Dedifferentiated amniotic fluid mesenchymal stem cell (primary cell): ENCODE data around the gene SNX32.

Experiments
- DNase-seq: peaks from one replicate; pipeline ENCODE4 v3.0.0-alpha.2; 2016; ENCODE audit errors: extremely low spot score

SNX32 gene

DNA sequence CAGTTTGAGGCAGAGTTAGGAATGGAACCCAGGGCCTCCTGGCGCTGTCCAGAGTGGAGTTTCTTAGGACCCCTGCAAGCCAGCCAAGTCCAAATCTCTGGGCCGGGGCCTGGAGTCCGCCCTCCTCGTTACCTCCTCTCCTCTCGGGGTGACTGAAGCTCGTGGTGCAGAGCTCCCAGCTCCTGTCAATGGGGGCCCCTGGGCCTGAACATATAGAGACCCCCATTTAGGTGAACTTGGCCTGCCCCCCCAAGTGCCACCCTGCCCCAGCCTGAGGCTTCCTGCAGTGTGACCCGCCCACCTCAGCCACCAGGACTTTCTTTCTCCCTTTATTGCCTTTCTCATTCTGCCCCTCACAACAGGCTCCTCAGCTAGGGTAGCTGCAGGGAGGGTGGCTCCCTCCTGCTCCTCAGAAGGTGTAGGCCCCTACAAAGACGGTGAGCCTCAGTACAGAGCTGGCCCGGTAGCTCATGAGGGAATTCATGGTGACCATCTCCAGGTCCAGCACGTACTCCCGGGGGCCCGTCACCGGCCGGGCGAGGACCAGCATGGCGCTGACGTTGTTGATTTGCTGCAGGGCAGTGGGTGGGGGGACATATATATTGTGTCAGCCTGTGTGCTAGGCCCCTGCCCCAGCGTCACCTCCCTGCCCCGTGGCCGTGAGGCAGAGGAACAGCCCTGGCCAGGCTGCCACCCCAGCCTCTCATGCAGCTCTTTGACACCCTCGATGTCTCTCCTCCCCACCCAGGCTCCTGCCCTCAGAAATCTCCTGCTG, 32.9 kb downstream of the SNX32 start:
- DNase-seq: no peak

DNA sequence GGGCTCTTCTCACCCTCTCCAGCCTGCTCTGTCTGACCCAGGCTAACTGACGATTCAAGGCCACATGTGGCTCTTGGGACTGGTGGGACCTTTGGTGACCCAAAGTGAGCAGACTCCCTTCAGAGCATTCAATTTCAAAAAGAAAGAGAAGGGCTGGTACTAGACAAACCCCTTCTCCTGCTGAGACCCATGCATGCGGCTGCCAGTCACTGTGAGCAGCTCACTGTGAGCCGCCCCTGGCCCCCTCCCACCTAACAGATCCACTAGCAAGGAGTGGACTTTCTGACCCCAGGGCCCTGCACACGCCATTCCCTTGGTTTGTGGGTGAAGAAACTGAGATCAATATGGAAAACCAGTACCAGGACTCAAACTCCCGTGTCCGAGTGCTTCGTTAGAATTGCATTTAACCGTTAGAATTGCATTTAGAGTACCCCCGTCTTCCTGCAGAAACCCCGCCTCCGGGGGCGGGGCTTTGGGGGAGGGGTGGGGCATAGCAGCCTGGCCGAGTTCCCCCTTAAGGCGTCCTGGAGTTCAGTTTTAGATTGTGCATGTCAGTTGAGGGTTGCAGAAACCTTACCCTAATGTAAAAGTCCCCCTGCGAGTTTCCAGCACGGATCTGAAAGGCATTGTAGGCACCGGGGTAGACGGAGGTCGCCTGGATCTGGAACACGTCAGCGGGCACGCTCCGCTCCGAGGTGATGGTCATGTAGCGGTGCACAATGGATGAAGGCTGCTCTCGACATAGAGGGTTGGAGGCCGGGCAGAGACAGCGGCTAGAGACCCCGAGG, 33.7 kb downstream of the SNX32 start:
- DNase-seq: no peak

DNA sequence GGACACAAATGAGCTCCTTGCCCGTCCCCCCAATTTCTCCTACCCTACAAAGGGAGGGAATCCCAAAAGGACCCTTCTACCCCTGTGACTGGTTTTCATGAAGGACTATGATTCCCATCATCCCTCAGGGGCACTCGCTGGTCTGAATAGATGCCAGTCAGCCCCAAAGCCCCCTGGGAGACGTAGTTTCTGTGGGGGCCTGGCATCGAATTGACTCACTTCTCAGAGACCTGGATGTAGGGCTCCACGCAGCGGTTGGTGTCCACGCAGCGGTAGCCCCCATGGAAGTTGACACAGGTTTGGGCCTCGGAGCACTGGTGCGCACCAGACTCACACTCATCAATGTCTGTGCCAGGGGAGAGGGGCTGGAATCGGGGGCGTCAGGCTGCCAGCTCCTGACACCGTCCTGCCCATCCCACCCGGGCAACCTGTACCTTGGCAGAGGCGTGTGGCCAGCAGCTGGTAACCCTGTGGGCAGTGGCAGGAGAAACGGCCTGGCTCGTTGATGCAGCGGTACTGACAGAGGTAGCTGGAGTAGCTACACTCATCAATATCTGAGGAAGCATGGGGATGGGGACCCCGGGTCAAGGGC, 34.4 kb downstream of the SNX32 start:
- DNase-seq: no peak

DNA sequence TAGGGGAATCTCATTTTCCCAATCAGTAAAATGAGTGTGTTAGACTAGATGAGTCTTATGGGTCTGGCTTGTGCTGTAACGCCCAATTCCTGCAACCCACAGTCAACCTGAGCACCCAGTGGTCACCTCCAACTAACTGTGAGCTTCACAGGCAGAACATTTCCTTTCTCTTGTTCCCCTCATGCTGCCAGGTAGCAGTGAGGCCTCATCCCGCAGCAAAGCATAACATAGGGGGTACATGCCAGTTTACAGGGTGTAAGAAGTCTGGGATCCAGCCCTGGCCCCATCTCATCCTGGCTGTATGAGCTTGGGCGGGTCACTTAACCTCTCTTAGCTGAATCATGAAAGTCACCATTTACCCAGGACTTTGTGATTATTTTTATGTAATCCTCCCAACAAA, 35.1 kb downstream of the SNX32 start:
- DNase-seq: no peak

DNA sequence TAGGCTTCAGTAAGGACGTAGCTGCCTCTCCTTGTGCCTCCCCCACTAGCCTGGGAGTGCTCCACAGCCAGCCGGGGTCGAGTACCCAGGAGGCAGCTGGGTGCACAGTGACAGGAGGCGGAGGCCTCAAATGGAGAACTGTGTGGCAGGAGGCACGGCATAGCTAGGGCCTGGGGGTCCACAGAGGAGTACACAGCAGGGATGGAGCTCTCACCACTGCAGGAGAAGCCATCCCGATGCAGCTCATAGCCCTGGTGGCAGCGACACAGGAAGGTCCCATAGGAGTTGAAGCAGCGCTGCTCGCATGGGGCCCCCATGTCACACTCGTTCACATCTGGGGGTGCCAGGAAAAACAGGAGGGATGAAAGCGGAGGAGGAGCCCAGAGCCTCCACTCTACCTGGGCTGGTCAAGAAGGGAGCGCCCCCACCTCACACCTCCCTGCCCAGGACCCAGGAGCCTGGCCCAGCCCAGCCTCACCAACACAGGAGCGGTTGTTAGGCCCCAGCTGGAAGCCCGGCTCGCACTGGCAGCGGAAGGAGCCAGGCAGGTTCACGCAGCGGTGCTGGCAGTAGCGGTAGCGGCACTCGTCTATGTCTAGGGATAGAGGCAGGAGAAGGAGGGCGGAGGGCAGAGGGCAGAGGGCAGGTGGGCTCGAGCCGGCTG, 36.0 kb downstream of the SNX32 start:
- DNase-seq: no peak

DNA sequence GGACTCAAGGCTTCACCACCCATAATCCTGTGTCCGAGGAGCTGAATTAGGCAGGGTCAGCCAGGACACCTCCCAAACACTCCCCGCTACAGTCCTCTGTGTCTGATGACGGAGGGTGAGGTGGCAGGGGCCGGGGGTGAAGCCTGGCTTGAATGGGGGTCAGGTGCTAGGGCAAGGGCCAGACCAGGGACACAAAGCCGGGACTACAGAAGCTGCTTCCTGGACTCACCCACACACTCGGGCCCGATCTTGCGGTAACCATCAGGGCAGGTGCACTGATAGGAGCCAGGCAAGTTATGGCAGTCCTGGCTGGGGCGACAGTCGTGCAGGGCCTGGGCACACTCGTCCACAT, 36.5 kb downstream of the SNX32 start:
- no peak for DNase-seq

DNA sequence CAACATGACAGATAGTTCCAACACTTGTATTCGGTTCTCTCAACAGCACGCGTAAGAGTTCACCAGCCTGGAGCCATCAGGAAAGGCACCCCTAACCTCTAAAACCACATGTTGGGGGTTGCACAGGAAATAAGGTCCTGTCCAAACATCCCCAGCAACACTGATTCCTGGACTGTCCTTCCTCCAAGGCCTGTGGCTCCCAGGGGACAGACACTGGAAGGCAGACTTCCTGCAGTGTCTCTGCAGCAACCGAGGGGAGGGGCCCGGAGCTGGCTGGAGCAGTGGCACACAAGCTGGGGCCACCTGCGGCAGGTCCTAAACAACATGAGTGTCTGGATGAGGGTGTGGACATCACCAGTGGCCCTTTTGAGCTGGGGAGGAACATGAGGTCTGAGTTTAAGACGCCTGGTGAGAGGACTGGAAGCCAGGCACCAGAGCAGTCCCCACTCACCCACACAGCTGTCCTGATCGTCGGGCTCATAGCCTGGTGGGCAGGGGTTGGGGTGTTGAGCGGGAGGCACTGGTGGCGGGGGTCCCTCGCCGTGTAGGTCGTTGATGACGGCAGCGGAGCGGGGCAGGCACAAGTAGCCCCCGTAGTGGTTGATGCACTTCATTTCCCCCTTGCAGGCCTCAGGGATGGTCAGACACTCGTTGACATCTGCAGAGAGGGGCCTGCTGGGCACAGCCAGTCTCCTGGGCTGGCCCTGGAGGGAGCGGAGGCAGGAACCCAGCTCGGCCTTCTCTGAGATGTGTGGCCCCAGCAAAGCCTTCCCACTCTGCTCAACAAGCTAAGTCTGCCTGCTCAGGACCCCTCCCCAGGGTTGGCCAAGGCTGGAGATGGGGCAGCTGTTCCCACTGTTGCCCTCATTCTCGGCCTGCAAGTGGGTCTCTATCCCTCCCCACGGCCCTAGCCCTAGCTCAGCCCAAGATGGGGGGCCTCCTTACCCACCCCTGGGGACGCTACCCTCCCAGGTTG, 37.2 kb downstream of the SNX32 start:
- DNase-seq: no peak

DNA sequence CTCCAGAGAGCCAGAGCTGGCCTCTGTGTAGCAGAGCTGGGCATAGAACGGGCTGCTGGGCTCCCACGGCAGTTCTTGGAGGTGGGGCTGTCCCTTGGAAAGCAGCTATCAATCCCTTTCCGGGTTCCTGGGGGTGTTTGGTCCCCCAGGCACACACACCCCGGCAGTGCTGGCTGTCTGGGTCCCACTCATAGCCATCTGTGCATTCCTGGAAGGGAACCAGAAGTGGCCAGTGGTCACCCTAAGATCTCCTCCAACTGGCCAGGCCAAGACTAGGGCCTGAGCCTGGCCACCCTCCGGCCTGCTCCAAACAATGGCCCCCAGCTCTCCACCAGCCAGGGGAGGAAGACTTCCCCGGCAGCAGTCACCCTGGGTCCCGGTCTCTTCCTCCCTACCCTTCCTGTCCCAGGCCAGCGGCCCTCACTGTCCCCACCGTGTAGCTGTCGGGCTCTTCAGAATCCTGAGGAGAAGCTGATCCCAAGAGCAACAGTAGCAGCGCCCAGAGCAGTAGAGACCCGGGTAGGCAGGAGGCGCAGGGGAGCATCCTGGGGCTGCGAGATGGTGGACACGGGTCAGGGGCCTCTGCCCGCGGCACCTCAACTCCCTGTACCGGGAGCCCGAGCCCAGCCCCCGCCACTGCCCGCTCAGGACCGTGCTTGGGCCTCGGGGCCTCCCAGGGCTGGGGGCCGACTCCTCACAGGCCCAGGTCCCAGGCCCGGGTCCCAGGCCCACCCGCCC, 38.2 kb downstream of the SNX32 start:
- no peak for DNase-seq

DNA sequence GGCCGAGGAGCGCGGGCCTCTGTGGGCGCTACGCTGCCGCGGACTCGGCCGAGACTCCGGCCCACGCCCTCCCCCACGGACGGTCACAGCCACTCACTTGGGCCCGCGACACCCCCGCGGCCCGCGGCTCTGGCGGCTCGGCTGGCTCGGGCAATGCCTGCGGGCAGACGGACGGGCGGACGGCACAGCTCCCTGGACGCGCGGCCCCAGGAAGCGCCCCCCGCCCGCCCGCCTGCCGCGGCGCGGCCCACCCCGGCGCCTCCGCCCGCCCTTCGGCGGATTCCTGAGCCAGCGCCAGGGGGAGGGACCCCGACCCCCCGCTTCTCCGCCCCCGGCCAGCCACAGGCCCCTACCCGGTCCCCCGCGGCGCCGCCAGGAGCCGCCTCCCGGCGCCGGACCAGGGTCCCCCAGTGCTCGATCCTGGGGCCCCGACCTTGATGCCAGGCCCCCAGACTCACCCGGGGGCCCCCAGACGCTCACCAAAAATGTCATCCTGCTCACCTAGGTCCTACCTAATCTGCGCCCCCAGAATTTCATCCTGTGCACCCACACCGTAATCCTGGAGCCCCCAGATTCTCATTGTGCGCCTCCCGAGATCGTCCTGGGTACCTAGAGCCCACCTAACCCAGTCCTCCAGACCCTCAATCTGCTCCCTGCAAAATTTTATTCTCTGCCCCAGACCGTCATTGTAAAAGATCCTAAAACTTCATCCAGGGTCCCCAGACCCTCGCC, 39.0 kb downstream of the SNX32 start, which contains the start of gene EFEMP2:
Gene EFEMP2 (minus strand): TSS at position 215 of the 732 bp plus-strand sequence. CDS start 446 bp downstream, outside the sequence.
- DNase-seq: no peak

DNA sequence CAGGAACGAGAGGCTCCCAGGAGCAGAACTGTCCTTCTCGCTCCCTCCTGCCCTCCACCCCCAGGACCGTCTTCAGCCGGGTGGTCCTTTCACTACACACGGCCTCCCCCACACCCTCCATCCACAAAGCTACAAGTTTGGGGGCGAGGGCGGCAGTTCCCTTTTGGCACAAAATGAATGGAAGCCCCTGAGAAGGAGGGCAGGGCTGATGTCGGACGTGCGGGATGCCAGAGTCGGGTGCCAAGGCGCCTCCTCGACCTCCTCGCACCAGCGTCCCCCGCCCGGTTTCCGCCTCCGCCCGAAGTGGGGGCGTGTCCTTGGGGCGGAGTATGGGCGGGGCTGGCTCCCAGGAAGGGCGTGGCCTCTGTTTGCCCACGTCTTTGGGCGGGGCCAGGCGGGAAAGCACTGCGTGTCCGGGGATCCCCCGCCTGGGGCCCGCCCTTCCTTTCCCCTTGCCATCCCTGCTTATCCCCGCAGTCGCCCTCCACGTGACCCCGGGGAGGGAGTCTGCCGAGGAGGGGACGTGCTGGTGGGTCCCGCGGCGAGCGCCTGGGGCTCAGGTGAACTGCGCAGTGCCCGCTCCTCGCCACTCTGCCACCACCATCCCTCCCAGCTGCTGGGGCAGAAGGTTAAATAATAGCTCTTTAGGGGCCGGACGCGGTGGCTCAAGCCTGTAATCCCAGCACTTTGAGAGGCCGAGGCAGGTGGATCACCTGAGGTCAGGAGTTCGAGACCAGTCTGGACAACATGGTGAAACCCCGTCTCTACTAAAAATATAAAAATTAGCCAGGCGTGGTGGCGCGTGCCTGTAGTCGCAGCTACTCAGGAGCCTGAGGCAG, 39.8 kb downstream of the SNX32 start:
- DNase-seq: peak; percentile 92

DNA sequence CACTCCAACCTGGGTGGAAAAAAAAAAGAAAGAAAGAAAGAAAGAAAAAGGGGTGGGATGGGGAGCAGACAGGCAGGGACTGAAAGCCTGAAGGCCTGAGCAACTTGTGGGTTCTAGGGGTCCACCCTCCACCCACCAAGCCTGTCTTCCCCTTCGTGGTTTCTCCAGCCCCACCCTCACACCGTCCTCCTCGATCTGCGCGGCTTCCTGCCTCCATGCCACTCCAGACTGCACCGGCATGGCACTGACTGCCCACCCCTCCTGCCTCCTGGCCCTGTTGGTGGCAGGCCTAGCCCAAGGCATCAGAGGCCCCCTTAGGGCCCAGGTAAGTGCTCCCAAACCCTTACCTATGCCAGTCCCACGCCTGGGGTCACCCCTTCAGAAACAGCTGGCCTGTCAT, 45.9 kb downstream of the SNX32 start, which contains the start of gene CTSW:
Gene CTSW (plus strand): TSS at position 221 of the 400 bp plus-strand sequence. CDS start 18 bp downstream, at position 239.
- DNase-seq: no peak

DNA sequence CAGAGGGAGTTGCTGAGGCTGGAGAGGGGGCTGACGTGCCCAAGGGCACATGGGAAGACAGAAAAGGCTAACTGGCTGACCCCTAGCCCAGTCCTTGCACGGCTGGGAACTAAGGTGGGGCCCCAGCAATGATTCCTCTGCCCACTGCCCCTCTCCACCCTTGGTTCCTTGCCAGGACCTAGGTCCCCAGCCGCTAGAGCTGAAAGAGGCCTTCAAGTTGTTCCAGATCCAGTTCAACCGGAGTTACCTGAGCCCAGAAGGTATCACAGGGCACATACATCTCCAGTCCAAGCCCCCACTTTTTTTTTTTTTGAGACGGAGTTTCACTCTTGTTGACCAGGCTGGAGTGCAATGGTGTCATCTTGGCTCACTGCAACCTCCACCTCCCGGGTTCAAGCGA, 46.3 kb downstream of the SNX32 start:
- DNase-seq: no peak

DNA sequence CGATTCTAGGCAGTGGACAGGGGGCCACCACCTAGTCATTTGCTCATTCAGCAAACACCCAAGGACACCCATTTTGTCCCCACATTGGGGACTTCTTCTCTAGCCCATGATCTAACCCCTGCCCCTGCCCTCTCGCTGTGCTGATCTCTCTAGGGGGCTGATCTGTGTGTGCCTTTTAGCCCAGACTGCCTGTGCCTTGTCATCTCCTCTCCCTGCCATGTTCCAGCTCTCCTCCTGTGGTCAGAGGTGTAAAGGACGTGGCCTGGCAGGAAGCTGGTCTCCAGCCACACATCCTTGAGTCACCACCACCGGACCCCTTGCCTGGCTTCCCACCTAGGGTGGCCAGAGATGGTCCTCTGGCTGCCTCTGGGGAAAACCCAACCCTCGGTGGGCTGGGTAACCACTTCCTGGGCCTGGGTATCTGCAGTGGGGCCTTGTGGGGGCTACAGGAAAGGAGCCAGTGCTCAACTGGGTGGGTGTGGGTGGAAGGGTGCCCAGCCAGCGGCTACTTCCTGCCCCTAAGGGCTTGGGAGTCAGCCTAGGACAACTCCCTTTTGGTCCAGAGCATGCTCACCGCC, 47.2 kb downstream of the SNX32 start:
- no peak for DNase-seq

DNA sequence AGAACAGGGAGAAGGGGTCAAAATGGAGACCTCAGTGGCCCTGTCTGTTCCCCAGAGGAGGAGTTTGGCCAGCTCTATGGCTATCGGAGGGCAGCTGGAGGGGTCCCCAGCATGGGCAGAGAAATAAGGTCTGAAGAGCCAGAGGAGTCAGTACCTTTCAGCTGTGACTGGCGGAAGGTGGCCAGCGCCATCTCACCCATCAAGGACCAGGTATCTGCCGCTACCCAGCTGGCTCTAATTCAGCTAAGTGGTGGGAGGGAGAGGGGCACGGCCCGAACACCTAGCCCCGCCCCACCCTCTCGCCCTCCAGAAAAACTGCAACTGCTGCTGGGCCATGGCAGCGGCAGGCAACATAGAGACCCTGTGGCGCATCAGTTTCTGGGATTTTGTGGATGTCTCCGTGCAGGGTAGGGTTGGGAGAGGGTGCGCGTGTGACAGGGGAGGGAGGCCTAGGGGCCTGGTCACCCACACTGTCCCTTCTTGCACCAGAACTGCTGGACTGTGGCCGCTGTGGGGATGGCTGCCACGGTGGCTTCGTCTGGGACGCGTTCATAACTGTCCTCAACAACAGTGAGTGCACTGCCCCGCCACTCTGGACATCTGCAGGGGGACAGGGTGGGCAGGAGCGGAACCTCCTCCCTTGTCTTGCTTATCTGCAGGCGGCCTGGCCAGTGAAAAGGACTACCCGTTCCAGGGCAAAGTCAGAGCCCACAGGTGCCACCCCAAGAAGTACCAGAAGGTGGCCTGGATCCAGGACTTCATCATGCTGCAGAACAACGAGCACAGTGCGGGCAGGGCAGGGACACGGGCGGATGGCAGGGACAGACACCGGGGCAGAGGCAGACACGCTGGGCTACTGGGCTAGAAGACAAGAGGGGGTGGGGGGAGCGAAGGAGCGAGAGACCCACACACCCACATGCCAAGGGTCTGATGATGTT, 48.6 kb downstream of the SNX32 start:
- no peak for DNase-seq

DNA sequence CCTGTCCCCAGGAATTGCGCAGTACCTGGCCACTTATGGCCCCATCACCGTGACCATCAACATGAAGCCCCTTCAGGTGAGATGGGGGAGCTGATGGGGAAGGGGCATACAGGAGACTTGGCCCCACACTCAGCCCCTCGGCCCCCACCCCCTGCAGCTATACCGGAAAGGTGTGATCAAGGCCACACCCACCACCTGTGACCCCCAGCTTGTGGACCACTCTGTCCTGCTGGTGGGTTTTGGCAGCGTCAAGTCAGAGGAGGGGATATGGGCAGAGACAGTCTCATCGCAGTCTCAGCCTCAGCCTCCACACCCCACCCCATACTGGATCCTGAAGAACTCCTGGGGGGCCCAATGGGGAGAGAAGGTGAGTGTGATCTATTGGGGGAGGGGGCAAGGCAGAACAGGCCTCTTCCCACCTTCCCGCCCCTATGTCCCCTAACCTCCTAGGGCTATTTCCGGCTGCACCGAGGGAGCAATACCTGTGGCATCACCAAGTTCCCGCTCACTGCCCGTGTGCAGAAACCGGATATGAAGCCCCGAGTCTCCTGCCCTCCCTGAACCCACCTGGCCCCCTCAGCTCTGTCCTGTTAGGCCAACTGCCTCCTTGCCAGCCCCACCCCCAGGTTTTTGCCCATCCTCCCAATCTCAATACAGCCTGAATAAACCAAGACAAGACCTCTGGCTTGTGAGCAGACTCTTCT, 49.4 kb downstream of the SNX32 start:
- DNase-seq: no peak
